PC-3 (cell line): ENCODE results near the gene BSDC1. TPM values are rescaled to one million over a fixed set of nuclear protein-coding genes. Genes with fewer than 3 reads are reported as not detected.

Experiments
- ATAC-seq: fragments of 200-7000 bp; cut with Tn5 transposase; 2 replicates; pipeline ENCODE4 v1.9.1; 2020; ENCODE audit warnings: mild to moderate bottlenecking, moderate library complexity
- BruUV-seq: library from RNA; stranded (reverse); fragments of 400-500 nt; replicated peaks from 2 replicates; lab custom pipeline; 2021; lab: Mats Ljungman, UMichigan
- CTCF ChIA-PET: fragments of 300-600 bp; sonication (Branson Sonifier 250); formaldehyde crosslinking; loops from one replicate; lab custom pipeline; 2022; ENCODE audit warnings: antibody characterized with exemption; lab: Charles Lee
- POLR2A ChIA-PET: fragments of 300-600 bp; sonication (Branson Sonifier 250); formaldehyde crosslinking; loops from one replicate; lab custom pipeline; 2022; ENCODE audit warnings: antibody characterized with exemption; ENCODE audit not compliant: unreplicated experiment; lab: Charles Lee
- DNase-seq: peaks from one replicate; pipeline ENCODE4 v3.0.0-alpha.2; 2015
- H2AFZ ChIP-seq: fragments of 300-600 bp; sonication (generic); 2 replicates; pipeline ENCODE4 v1.6.0; 2016; ENCODE audit warnings: antibody characterized with exemption, low read length
- H3F3A ChIP-seq: fragments of 300-600 bp; sonication (generic); one replicate; pipeline ENCODE4 v1.6.0; 2017; ENCODE audit warnings: antibody characterized with exemption, low read length, control low read depth, mild to moderate bottlenecking; ENCODE audit not compliant: unreplicated experiment
- H3K27ac ChIP-seq: fragments of 300-600 bp; sonication (generic); 2 replicates; pipeline ENCODE4 v1.5.1; 2016; ENCODE audit warnings: mild to moderate bottlenecking, low read length
- H3K27me3 ChIP-seq: fragments of 300-600 bp; sonication (generic); 2 replicates; pipeline ENCODE4 v1.6.1; 2016; ENCODE audit warnings: low read length, mixed read lengths
- H3K36me3 ChIP-seq: fragments of 300-600 bp; sonication (generic); 2 replicates; pipeline ENCODE4 v1.6.1; 2016; ENCODE audit warnings: low read depth, mixed run types, low read length, mixed read lengths
- H3K4me1 ChIP-seq: fragments of 300-600 bp; sonication (generic); 2 replicates; pipeline ENCODE4 v1.5.1; 2016; ENCODE audit warnings: low read length; ENCODE audit not compliant: insufficient read depth
- H3K4me2 ChIP-seq: fragments of 300-600 bp; sonication (generic); 2 replicates; pipeline ENCODE4 v1.6.0; 2016; ENCODE audit warnings: low read length
- H3K4me3 ChIP-seq: fragments of 300-600 bp; sonication (generic); 2 replicates; pipeline ENCODE4 v1.5.1; 2016; ENCODE audit warnings: mild to moderate bottlenecking, low read length, mixed read lengths
- H3K79me2 ChIP-seq: fragments of 300-600 bp; sonication (generic); 2 replicates; pipeline ENCODE4 v1.6.1; 2017; ENCODE audit warnings: low read length, mixed read lengths
- H3K9ac ChIP-seq: fragments of 300-600 bp; sonication (generic); 2 replicates; pipeline ENCODE4 v1.6.0; 2016; ENCODE audit warnings: mild to moderate bottlenecking, low read length
- H3K9me2 ChIP-seq: fragments of 300-600 bp; sonication (generic); replicated peaks from 2 replicates; pipeline ENCODE4 v1.6.1; 2016; ENCODE audit warnings: mixed run types, low read length, mixed read lengths
- H3K9me3 ChIP-seq: fragments of 300-600 bp; sonication (generic); 2 replicates; pipeline ENCODE4 v1.6.1; 2016; ENCODE audit warnings: low read length, mixed read lengths
- H4K20me1 ChIP-seq: fragments of 300-600 bp; sonication (generic); 2 replicates; pipeline ENCODE4 v1.6.1; 2016; ENCODE audit warnings: low read length, mixed read lengths
- EZH2 ChIP-seq: fragments of 300-600 bp; sonication (generic); IDR thresholded peaks from one replicate; pipeline ENCODE4 v1.6.1; 2017; ENCODE audit warnings: antibody characterized with exemption, mild to moderate bottlenecking, low read length; ENCODE audit not compliant: unreplicated experiment
- EZH2phosphoT487 ChIP-seq: fragments of 300-600 bp; sonication (generic); IDR thresholded peaks from 2 replicates; pipeline ENCODE4 v1.6.1; 2018; ENCODE audit warnings: mild to moderate bottlenecking, antibody characterized with exemption, low read length, borderline replicate concordance
- intact Hi-C: fragments of 100-400 bp; cut with micrococcal nuclease; formaldehyde crosslinking; loops from 2 replicates; pipeline ENCODE4 v1.9.0; 2023
- total RNA-seq: library from RNA; depleted of rRNA; stranded (reverse); fragments of >200 nt; gene quantifications from 2 replicates; pipeline ENCODE4 v1.2.3, GENCODE V29; 2014
- TF ChIP-seq, protein P1 (sequence below): fragments of 300-600 bp; sonication (generic); conservative IDR thresholded peaks from 2 replicates; pipeline ENCODE4 v1.5.1; 2017; ENCODE audit warnings: antibody characterized with exemption, low read depth, mild to moderate bottlenecking, low read length

Gene BSDC1
- total RNA-seq, 1 experiment from 2014 or later, result 59.8 TPM

DNA sequence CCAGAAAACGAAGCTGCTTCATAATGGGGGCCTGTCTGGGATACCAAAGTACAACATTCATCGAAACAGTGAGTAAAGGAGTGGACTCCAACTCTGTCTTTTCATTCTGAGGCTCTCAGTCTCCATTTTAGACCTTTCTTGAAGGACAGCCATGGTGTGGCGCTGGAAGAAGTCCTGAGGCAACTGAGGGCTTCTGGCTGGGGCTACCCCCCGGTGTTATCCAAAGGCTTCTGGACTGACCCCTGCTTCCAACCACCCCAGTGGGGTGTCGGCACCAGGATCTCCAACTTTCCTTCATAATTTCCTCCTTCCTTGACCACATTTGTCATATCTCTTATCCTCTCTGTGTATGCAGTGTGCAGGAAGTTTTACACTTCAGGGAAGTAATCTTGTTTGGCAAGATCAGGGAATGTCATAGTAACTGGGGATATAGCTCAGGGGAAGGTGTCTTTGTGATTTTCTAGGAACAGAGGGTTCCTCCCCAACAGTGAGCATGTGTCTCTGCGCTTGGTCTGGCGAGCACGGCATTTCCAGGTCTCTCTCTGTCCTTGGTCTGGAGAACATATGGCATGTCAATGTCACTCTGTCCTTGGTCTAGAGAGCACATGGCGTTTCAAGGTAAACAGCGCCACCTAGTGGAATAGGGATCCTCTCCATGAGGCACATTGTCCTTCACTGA, 19.4 kb upstream of the BSDC1 start:
- intact Hi-C loops, result loop anchor here (1.0 to 5.0 kb wide), 2 partner anchors 12 to 196 kb away; no protein-coding TSS in a partner anchor

DNA sequence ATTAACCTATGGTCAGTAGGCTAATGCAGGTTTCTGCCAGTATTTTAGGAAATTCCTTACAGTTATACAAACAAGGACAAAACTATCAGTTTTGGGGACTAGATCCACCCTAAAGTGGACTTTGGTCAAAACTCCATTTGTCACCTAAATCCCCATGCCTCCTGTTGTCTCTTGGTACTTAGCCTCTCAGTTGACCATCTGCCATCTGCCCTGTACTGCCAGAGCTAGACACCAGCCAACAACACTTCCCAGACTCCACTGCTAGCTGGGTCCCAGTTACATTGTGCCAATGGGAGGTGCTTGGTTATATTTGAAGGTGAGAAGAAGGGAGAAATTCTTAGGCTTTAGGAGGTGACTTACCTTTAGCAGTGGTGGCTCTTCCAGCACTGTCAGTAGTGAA, 17.0 kb upstream of the BSDC1 start:
- Histone ChIP-seq H3K4me3 (no peak overlapping the region), H3K27ac (no peak overlapping the region), H3K4me1 (no peaks in the 10 kb centered on the region; the same call in 1 of the 2 replicates), H3F3A (no peaks in the 10 kb centered on the region), H3K9me2 (no peaks in the 10 kb centered on the region), H3K9ac (no peak overlapping the region), H3K36me3 (no peaks in the 10 kb centered on the region), H3K79me2 (no peaks in the 10 kb centered on the region), H3K4me2 (no peak overlapping the region), H2AFZ (no peak overlapping the region), H3K27me3 (no peaks in the 10 kb centered on the region), H3K9me3 (no peaks in the 10 kb centered on the region), H4K20me1 (no peaks in the 10 kb centered on the region)
- DNase-seq (no peak), ATAC-seq (no peak)
- ChIA-PET POLR2A (no interaction called here), CTCF (interaction anchor here (0.8 kb wide), 1 partner anchor 10 kb away, joined by 3 read pairs; no protein-coding TSS in a partner anchor)
- no TSS peak for BruUV-seq
- intact Hi-C loops, result loop anchor here (5.0 kb wide), 1 partner anchor 194 kb away; no protein-coding TSS in a partner anchor
- TF ChIP-seq, protein P1, sequence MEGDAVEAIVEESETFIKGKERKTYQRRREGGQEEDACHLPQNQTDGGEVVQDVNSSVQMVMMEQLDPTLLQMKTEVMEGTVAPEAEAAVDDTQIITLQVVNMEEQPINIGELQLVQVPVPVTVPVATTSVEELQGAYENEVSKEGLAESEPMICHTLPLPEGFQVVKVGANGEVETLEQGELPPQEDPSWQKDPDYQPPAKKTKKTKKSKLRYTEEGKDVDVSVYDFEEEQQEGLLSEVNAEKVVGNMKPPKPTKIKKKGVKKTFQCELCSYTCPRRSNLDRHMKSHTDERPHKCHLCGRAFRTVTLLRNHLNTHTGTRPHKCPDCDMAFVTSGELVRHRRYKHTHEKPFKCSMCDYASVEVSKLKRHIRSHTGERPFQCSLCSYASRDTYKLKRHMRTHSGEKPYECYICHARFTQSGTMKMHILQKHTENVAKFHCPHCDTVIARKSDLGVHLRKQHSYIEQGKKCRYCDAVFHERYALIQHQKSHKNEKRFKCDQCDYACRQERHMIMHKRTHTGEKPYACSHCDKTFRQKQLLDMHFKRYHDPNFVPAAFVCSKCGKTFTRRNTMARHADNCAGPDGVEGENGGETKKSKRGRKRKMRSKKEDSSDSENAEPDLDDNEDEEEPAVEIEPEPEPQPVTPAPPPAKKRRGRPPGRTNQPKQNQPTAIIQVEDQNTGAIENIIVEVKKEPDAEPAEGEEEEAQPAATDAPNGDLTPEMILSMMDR, result no peak
- TF ChIP-seq EZH2 (no peak), EZH2phosphoT487 (no peak)

More for the DNA sequence above, 19.4 kb upstream of the BSDC1 start:
- TF ChIP-seq EZH2phosphoT487 (no peak), EZH2 (no peak)
- TF ChIP-seq, protein P1, result peak; percentile 89
- no peaks in the 10 kb centered on the region for H3K27me3 ChIP-seq
- H3K9me3 ChIP-seq, result no peaks in the 10 kb centered on the region
- H3K27ac ChIP-seq, result no peak overlapping the region
- no peak overlapping the region for H3K4me3 ChIP-seq
- H4K20me1 ChIP-seq, result no peaks in the 10 kb centered on the region
- peak overlapping the region; percentile 42; the same call in 1 of the 2 replicates for H2AFZ ChIP-seq
- H3K4me1 ChIP-seq, result no peaks in the 10 kb centered on the region
- no peak overlapping the region for H3K4me2 ChIP-seq
- ATAC-seq (peak; percentile 92), DNase-seq (peak; percentile 88)
- H3K36me3 ChIP-seq, result no peaks in the 10 kb centered on the region
- H3K9ac ChIP-seq, result no peak overlapping the region
- no TSS peak for BruUV-seq
- no peaks in the 10 kb centered on the region for H3F3A ChIP-seq
- no peaks in the 10 kb centered on the region for H3K9me2 ChIP-seq
- CTCF ChIA-PET, result interaction anchor here (1.0 kb wide), 1 partner anchor 12 kb away, joined by 4 read pairs; no protein-coding TSS in a partner anchor
- POLR2A ChIA-PET, result no interaction called here
- H3K79me2 ChIP-seq, result no peaks in the 10 kb centered on the region

GRCh38 chr1:32406629-32407111, 12.4 kb upstream of the BSDC1 start:
- H3K9ac ChIP-seq, result no peak overlapping the region
- H3K4me2 ChIP-seq, result no peak overlapping the region
- TF ChIP-seq, protein P1, result no peak
- no peak for TF ChIP-seq EZH2phosphoT487
- TF ChIP-seq EZH2, result no peak
- H3F3A ChIP-seq, result no peaks in the 10 kb centered on the region
- no TSS peak for BruUV-seq
- no peaks in the 10 kb centered on the region; the same call in 1 of the 2 replicates for H3K4me1 ChIP-seq
- DNase-seq (peak; percentile 63), ATAC-seq (peak; percentile 55)
- ChIA-PET CTCF (no interaction called here), POLR2A (no interaction called here)
- H3K4me3 ChIP-seq, result no peak overlapping the region
- no peaks in the 10 kb centered on the region for H3K79me2 ChIP-seq
- intact Hi-C loops, result no loop called here
- H2AFZ ChIP-seq, result no peak overlapping the region
- H3K27ac ChIP-seq, result no peak overlapping the region
- H3K36me3 ChIP-seq, result no peaks in the 10 kb centered on the region
- no peaks in the 10 kb centered on the region for H3K9me3 ChIP-seq
- no peaks in the 10 kb centered on the region for H3K9me2 ChIP-seq
- no peaks in the 10 kb centered on the region for H3K27me3 ChIP-seq
- no peaks in the 10 kb centered on the region for H4K20me1 ChIP-seq
